PC-3 (cell line): ENCODE results near the gene CHRDL2. TPM values are rescaled to one million over a fixed set of nuclear protein-coding genes. Genes with fewer than 3 reads are reported as not detected.
"Not testable (repeated sequence)": the region's sequence is repeated elsewhere in the genome, so short reads cannot be mapped to it uniquely, and the experiment has no call there.

ENCODE experiments used
- ATAC-seq: fragments of 200-7000 bp; cut with Tn5 transposase; 2 replicates; pipeline ENCODE4 v1.9.1; 2020; ENCODE audit warnings: mild to moderate bottlenecking, moderate library complexity
- BruUV-seq: library from RNA; stranded (reverse); fragments of 400-500 nt; replicated peaks from 2 replicates; lab custom pipeline; 2021; lab: Mats Ljungman, UMichigan
- CTCF ChIA-PET: fragments of 300-600 bp; sonication (Branson Sonifier 250); formaldehyde crosslinking; loops from one replicate; lab custom pipeline; 2022; ENCODE audit warnings: antibody characterized with exemption; lab: Charles Lee
- POLR2A ChIA-PET: fragments of 300-600 bp; sonication (Branson Sonifier 250); formaldehyde crosslinking; loops from one replicate; lab custom pipeline; 2022; ENCODE audit warnings: antibody characterized with exemption; ENCODE audit not compliant: unreplicated experiment; lab: Charles Lee
- DNase-seq: peaks from one replicate; pipeline ENCODE4 v3.0.0-alpha.2; 2015
- H2AFZ ChIP-seq: fragments of 300-600 bp; sonication (generic); 2 replicates; pipeline ENCODE4 v1.6.0; 2016; ENCODE audit warnings: antibody characterized with exemption, low read length
- H3F3A ChIP-seq: fragments of 300-600 bp; sonication (generic); one replicate; pipeline ENCODE4 v1.6.0; 2017; ENCODE audit warnings: antibody characterized with exemption, low read length, control low read depth, mild to moderate bottlenecking; ENCODE audit not compliant: unreplicated experiment
- H3K27ac ChIP-seq: fragments of 300-600 bp; sonication (generic); 2 replicates; pipeline ENCODE4 v1.5.1; 2016; ENCODE audit warnings: mild to moderate bottlenecking, low read length
- H3K27me3 ChIP-seq: fragments of 300-600 bp; sonication (generic); 2 replicates; pipeline ENCODE4 v1.6.1; 2016; ENCODE audit warnings: low read length, mixed read lengths
- H3K36me3 ChIP-seq: fragments of 300-600 bp; sonication (generic); 2 replicates; pipeline ENCODE4 v1.6.1; 2016; ENCODE audit warnings: low read depth, mixed run types, low read length, mixed read lengths
- H3K4me1 ChIP-seq: fragments of 300-600 bp; sonication (generic); 2 replicates; pipeline ENCODE4 v1.5.1; 2016; ENCODE audit warnings: low read length; ENCODE audit not compliant: insufficient read depth
- H3K4me2 ChIP-seq: fragments of 300-600 bp; sonication (generic); 2 replicates; pipeline ENCODE4 v1.6.0; 2016; ENCODE audit warnings: low read length
- H3K4me3 ChIP-seq: fragments of 300-600 bp; sonication (generic); 2 replicates; pipeline ENCODE4 v1.5.1; 2016; ENCODE audit warnings: mild to moderate bottlenecking, low read length, mixed read lengths
- H3K79me2 ChIP-seq: fragments of 300-600 bp; sonication (generic); 2 replicates; pipeline ENCODE4 v1.6.1; 2017; ENCODE audit warnings: low read length, mixed read lengths
- H3K9ac ChIP-seq: fragments of 300-600 bp; sonication (generic); 2 replicates; pipeline ENCODE4 v1.6.0; 2016; ENCODE audit warnings: mild to moderate bottlenecking, low read length
- H3K9me2 ChIP-seq: fragments of 300-600 bp; sonication (generic); replicated peaks from 2 replicates; pipeline ENCODE4 v1.6.1; 2016; ENCODE audit warnings: mixed run types, low read length, mixed read lengths
- H3K9me3 ChIP-seq: fragments of 300-600 bp; sonication (generic); 2 replicates; pipeline ENCODE4 v1.6.1; 2016; ENCODE audit warnings: low read length, mixed read lengths
- H4K20me1 ChIP-seq: fragments of 300-600 bp; sonication (generic); 2 replicates; pipeline ENCODE4 v1.6.1; 2016; ENCODE audit warnings: low read length, mixed read lengths
- EZH2 ChIP-seq: fragments of 300-600 bp; sonication (generic); IDR thresholded peaks from one replicate; pipeline ENCODE4 v1.6.1; 2017; ENCODE audit warnings: antibody characterized with exemption, mild to moderate bottlenecking, low read length; ENCODE audit not compliant: unreplicated experiment
- EZH2phosphoT487 ChIP-seq: fragments of 300-600 bp; sonication (generic); IDR thresholded peaks from 2 replicates; pipeline ENCODE4 v1.6.1; 2018; ENCODE audit warnings: mild to moderate bottlenecking, antibody characterized with exemption, low read length, borderline replicate concordance
- intact Hi-C: fragments of 100-400 bp; cut with micrococcal nuclease; formaldehyde crosslinking; loops from 2 replicates; pipeline ENCODE4 v1.9.0; 2023
- total RNA-seq: library from RNA; depleted of rRNA; stranded (reverse); fragments of >200 nt; gene quantifications from 2 replicates; pipeline ENCODE4 v1.2.3, GENCODE V29; 2014
- TF ChIP-seq, protein P1 (sequence below): fragments of 300-600 bp; sonication (generic); conservative IDR thresholded peaks from 2 replicates; pipeline ENCODE4 v1.5.1; 2017; ENCODE audit warnings: antibody characterized with exemption, low read depth, mild to moderate bottlenecking, low read length

Gene CHRDL2
- total RNA-seq, 1 experiment from 2014 or later: not detected

DNA sequence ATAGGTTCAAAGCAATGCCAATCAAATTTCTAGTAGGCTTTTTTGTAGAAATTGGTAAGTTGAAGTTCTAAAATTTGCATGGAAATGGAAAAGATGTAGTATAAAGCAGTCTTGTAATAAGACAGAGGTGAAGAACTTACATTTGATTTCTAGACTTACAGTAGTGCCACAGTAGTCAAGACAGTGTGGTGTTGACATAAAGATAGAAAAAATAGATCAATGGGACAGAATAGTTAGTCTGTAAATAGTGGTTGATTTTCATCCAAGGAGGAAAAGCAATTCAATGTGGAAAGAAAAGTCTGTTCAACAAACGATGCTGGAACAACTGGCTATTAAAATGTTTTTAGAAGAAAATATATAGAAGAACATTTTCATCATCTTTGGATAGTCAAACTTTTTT lies 67.9 kb downstream of the CHRDL2 start:
- no peak overlapping the region for H2AFZ ChIP-seq
- intact Hi-C loops: no loop called here
- H3K9me3 ChIP-seq: no peaks in the 10 kb centered on the region
- H3K27ac ChIP-seq: no peak overlapping the region
- ChIA-PET CTCF (interaction anchor here (0.7 kb wide), 1 partner anchor 342 kb away, joined by 5 read pairs; no protein-coding TSS in a partner anchor), POLR2A (no interaction called here)
- ATAC-seq: no peak
- no peaks in the 10 kb centered on the region for H3K4me1 ChIP-seq
- no peaks in the 10 kb centered on the region for H3K9me2 ChIP-seq
- no peaks in the 10 kb centered on the region for H3K27me3 ChIP-seq
- H3K4me2 ChIP-seq: no peak overlapping the region
- BruUV-seq: no TSS peak
- no peaks in the 10 kb centered on the region for H3F3A ChIP-seq
- H3K36me3 ChIP-seq: no peaks in the 10 kb centered on the region
- no peak overlapping the region for H3K4me3 ChIP-seq
- no peaks in the 10 kb centered on the region for H3K79me2 ChIP-seq
- H3K9ac ChIP-seq: no peak overlapping the region
- no peak for TF ChIP-seq EZH2
- TF ChIP-seq, protein P1, sequence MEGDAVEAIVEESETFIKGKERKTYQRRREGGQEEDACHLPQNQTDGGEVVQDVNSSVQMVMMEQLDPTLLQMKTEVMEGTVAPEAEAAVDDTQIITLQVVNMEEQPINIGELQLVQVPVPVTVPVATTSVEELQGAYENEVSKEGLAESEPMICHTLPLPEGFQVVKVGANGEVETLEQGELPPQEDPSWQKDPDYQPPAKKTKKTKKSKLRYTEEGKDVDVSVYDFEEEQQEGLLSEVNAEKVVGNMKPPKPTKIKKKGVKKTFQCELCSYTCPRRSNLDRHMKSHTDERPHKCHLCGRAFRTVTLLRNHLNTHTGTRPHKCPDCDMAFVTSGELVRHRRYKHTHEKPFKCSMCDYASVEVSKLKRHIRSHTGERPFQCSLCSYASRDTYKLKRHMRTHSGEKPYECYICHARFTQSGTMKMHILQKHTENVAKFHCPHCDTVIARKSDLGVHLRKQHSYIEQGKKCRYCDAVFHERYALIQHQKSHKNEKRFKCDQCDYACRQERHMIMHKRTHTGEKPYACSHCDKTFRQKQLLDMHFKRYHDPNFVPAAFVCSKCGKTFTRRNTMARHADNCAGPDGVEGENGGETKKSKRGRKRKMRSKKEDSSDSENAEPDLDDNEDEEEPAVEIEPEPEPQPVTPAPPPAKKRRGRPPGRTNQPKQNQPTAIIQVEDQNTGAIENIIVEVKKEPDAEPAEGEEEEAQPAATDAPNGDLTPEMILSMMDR: no peak
- no peak for TF ChIP-seq EZH2phosphoT487
- no peaks in the 10 kb centered on the region for H4K20me1 ChIP-seq
- DNase-seq: no peak

- TF ChIP-seq EZH2 (no peak), EZH2phosphoT487 (no peak)
- TF ChIP-seq, protein P1: no peak
Observed at GRCh38 chr11:74662487-74663103, 68.6 kb downstream of the CHRDL2 start.

GRCh38 chr11:74659124-74659523 lies 72.1 kb downstream of the CHRDL2 start:
- H4K20me1 ChIP-seq, H3K4me2 ChIP-seq, ATAC-seq, H3K9ac ChIP-seq, POLR2A ChIA-PET, H3K27ac ChIP-seq, DNase-seq, H3K27me3 ChIP-seq, CTCF ChIA-PET, H3K4me1 ChIP-seq, H3F3A ChIP-seq, H3K9me3 ChIP-seq, H3K36me3 ChIP-seq, BruUV-seq, H3K4me3 ChIP-seq, H3K9me2 ChIP-seq, intact Hi-C loops, H3K79me2 ChIP-seq, H2AFZ ChIP-seq: not testable (repeated sequence)

More at GRCh38 chr11:74662487-74663103, 68.6 kb downstream of the CHRDL2 start:
- no TSS peak for BruUV-seq
- ATAC-seq (no peak), DNase-seq (no peak)
- H3K4me1 ChIP-seq: no peaks in the 10 kb centered on the region
- ChIA-PET CTCF (no interaction called here), POLR2A (no interaction called here)
- H3K4me3 ChIP-seq: no peak overlapping the region
- H3K27me3 ChIP-seq: no peaks in the 10 kb centered on the region
- H3K9me2 ChIP-seq: no peaks in the 10 kb centered on the region
- H2AFZ ChIP-seq: no peak overlapping the region
- no peaks in the 10 kb centered on the region for H3F3A ChIP-seq
- no peaks in the 10 kb centered on the region for H3K36me3 ChIP-seq
- H4K20me1 ChIP-seq: no peaks in the 10 kb centered on the region
- H3K4me2 ChIP-seq: no peak overlapping the region
- intact Hi-C loops: no loop called here
- H3K9me3 ChIP-seq: no peaks in the 10 kb centered on the region
- no peaks in the 10 kb centered on the region for H3K79me2 ChIP-seq
- no peak overlapping the region for H3K27ac ChIP-seq
- no peak overlapping the region for H3K9ac ChIP-seq
